Type B pancreatic cell (in vitro differentiated cells): ENCODE results near the gene LANCL2. TPM values are rescaled to one million over a fixed set of nuclear protein-coding genes. Genes with fewer than 3 reads are reported as not detected.

Source experiments
- DNase-seq: peaks from one replicate; pipeline ENCODE4 v3.0.0; 2021; ENCODE audit warnings: mixed read lengths; ENCODE audit not compliant: unreplicated experiment; ENCODE audit errors: extremely low spot score
- H3K27ac Mint-ChIP-seq: 2 replicates; pipeline ENCODE4 v1.8.0; 2021; ENCODE audit warnings: mild to moderate bottlenecking, mixed read lengths
- H3K27me3 Mint-ChIP-seq: 2 replicates; pipeline ENCODE4 v1.8.0; 2021; ENCODE audit warnings: mixed read lengths
- H3K36me3 Mint-ChIP-seq: 2 replicates; pipeline ENCODE4 v1.8.0; 2021; ENCODE audit warnings: mixed read lengths
- H3K4me1 Mint-ChIP-seq: one replicate; pipeline ENCODE4 v1.8.0; 2021; ENCODE audit warnings: mixed read lengths; ENCODE audit not compliant: unreplicated experiment
- H3K4me3 Mint-ChIP-seq: 2 replicates; pipeline ENCODE4 v1.8.0; 2021; ENCODE audit warnings: mild to moderate bottlenecking, mixed read lengths
- H3K9me3 Mint-ChIP-seq: 2 replicates; pipeline ENCODE4 v1.8.0; 2021; ENCODE audit warnings: mixed read lengths
- total RNA-seq: library from RNA; stranded (reverse); gene quantifications from 2 replicates; pipeline ENCODE4 v1.2.1, GENCODE V29; 2021; ENCODE audit warnings: low replicate concordance
- TF ChIP-seq, protein P1 (sequence below): fragments of 200-600 bp; sonication (generic); conservative IDR thresholded peaks from 2 replicates; pipeline ENCODE4 v1.5.0; 2021; ENCODE audit warnings: antibody characterized with exemption, mild to moderate bottlenecking

LANCL2 gene
- total RNA-seq, 1 donor from 2014 or later = 14.2 TPM

DNA sequence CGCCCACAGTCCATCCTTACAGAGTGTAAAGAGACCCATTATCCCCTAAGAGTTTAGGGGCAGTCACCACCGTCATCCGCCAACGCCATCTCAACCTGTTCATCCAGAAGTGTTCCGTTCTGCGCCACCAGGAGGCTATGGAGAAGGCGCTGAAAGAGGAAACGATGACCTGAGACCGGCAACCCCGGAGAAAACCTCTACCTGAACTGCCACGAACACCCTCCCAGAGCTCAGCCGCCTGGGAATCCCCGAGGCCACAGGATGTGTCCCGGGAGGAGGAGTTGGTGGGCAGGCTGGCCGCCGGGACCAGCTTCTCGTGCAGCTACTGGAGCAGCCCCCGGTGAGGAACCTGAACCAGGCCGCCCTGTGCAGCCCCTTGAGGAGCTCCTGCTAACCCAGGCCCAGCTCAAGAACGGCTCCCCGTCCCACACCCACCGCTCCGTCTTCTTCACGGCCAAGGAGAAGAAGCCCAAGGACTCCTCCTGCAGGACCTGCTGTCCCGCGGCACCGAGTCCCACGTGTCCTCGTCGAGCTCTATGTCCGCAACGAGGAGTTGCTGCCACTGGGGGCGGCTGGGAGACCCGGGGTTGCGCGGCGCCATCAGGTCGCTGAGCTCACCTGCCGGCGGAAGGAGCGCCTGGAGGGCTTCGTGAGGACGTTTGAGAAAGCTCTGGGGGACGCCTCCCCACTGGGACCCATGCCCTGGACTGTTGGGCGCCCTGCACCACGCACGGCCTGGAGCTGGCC is 21.1 kb upstream of the LANCL2 start:
- no peak overlapping the region for H3K27ac Mint-ChIP-seq
- no peak for DNase-seq
- no peaks in the 10 kb centered on the region for H3K36me3 Mint-ChIP-seq
- TF ChIP-seq, protein P1, sequence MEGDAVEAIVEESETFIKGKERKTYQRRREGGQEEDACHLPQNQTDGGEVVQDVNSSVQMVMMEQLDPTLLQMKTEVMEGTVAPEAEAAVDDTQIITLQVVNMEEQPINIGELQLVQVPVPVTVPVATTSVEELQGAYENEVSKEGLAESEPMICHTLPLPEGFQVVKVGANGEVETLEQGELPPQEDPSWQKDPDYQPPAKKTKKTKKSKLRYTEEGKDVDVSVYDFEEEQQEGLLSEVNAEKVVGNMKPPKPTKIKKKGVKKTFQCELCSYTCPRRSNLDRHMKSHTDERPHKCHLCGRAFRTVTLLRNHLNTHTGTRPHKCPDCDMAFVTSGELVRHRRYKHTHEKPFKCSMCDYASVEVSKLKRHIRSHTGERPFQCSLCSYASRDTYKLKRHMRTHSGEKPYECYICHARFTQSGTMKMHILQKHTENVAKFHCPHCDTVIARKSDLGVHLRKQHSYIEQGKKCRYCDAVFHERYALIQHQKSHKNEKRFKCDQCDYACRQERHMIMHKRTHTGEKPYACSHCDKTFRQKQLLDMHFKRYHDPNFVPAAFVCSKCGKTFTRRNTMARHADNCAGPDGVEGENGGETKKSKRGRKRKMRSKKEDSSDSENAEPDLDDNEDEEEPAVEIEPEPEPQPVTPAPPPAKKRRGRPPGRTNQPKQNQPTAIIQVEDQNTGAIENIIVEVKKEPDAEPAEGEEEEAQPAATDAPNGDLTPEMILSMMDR = no peak
- no peaks in the 10 kb centered on the region for H3K4me1 Mint-ChIP-seq
- no peak overlapping the region for H3K4me3 Mint-ChIP-seq
- H3K27me3 Mint-ChIP-seq = peaks cover 4% of the 10 kb centered on the region
- no peaks in the 10 kb centered on the region for H3K9me3 Mint-ChIP-seq

DNA sequence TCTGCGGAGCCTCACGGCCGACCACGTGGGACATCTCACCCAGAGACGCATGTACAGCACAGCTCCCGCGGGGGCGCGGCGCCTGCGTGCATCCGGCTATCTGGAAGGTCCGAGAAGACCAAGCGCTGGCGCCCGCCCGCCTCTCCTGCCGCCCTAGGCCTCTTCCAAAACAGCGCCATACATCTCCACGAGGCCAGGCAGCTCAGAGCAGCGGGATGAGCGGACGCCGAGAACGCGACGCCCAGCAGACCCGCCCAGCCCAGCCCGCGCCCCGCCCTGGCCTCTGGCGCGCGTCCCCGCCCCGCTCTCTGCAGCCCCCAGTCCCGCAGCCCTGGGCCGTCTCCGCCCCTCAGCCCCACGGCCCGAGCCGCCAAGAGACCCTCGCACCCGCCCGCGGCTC is 20.3 kb upstream of the LANCL2 start:
- Mint-ChIP-seq H3K27ac (no peak overlapping the region), H3K27me3 (peaks cover 4% of the 10 kb centered on the region), H3K9me3 (no peaks in the 10 kb centered on the region), H3K4me1 (no peaks in the 10 kb centered on the region), H3K36me3 (no peaks in the 10 kb centered on the region), H3K4me3 (no peak overlapping the region)
- TF ChIP-seq, protein P1 = no peak
- DNase-seq = no peak

DNA sequence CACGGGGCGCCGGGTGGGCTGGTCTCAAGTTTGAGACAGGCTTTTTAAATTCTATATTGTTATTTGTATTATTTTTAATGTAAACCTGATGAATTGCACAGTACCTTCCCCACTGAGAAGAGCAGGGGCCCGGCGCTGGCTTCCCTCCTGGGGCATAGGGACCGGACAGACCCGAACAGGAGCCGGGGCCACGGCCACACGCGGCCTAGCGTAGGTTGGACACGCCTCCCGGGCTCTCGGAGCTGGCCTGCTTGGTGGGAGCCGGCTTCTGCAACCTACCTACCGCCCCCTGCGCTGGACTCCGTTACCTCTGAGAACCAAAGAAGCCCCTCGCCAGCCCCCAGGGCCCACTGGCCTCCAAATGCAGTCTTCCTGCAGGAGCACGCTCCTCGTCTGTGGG is 19.8 kb upstream of the LANCL2 start:
- no peaks in the 10 kb centered on the region for H3K36me3 Mint-ChIP-seq
- H3K27ac Mint-ChIP-seq = no peak overlapping the region
- TF ChIP-seq, protein P1 = no peak
- peaks cover 4% of the 10 kb centered on the region for H3K27me3 Mint-ChIP-seq
- DNase-seq = no peak
- H3K9me3 Mint-ChIP-seq = no peaks in the 10 kb centered on the region
- H3K4me1 Mint-ChIP-seq = no peaks in the 10 kb centered on the region
- no peak overlapping the region for H3K4me3 Mint-ChIP-seq

DNA sequence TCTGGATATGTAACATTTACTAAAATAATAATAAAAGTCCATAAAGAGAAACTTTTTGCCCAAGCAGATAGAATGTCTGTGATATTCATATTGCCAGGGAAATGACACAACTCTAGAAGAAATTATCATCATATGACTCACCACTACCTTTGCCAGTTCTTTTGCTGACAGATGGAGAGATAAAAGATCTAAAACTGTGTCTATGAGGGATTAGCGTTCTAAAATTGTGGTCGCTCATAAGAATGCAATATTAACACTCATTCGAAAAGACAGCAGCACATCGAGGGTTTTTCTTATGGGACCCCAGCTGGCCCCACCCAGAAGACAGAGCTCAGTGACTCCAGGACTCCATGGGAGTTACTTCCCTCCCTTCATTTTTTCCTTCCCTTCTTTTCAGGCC is 16.6 kb upstream of the LANCL2 start:
- TF ChIP-seq, protein P1 = no peak
- Mint-ChIP-seq H3K36me3 (no peaks in the 10 kb centered on the region), H3K4me1 (no peaks in the 10 kb centered on the region), H3K27ac (no peak overlapping the region), H3K9me3 (no peaks in the 10 kb centered on the region), H3K27me3 (peaks cover 4% of the 10 kb centered on the region), H3K4me3 (no peak overlapping the region)
- DNase-seq = no peak

DNA sequence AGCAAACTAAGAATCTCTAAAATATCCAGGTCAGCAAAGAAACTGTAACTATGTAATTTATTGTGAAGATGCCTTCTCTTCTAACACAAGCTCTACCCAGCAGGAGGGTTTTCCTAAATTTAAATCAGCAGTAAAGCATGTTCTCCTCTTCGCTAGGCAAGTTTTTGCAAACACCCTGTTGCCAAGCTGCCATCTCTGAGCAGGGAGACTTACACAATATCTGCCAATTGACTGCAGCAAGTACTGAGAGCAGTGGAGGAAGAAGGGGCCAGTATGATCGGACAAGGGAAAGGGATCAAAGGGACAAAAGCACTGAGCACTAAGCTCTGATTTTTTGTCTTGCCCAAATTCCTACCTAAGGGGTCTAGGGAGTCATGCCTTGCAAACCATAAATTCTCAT is 16.0 kb upstream of the LANCL2 start:
- TF ChIP-seq, protein P1 = no peak
- peaks cover 6% of the 10 kb centered on the region for H3K27me3 Mint-ChIP-seq
- H3K27ac Mint-ChIP-seq = no peak overlapping the region
- no peak for DNase-seq
- no peaks in the 10 kb centered on the region for H3K4me1 Mint-ChIP-seq
- no peaks in the 10 kb centered on the region for H3K36me3 Mint-ChIP-seq
- H3K9me3 Mint-ChIP-seq = no peaks in the 10 kb centered on the region
- no peak overlapping the region for H3K4me3 Mint-ChIP-seq
